SK-N-MC (cell line): ENCODE results near the gene RAB13.

ENCODE experiments used
- EZH2 ChIP-seq: fragments of 200-600 bp; sonication (generic); IDR thresholded peaks from one replicate; pipeline ENCODE4 v1.6.1; 2017; ENCODE audit warnings: antibody characterized with exemption
- POLR2AphosphoS5 ChIP-seq: IDR thresholded peaks from 2 replicates; pipeline ENCODE4 v1.6.1; 2012; ENCODE audit warnings: mild to moderate bottlenecking, low read depth, low read length, borderline replicate concordance

DNA sequence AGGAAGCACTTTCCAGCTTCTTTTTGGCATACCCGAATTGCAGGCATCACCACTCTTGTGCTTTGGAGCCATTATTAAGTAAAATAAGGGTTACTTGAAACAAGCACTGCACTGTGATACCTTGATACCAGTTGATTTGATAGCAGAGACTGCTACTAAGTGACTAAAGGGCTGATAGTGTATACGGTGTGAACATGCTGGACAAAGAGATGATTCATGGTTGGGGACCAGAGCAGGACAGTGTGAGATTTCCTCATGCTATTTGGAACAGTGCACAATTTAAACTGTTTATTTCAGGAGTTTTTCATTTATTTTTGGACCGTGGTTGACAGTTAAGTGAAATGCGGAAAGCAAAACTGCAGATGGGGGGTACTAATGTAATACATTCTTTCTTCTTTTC lies 14.3 kb upstream of the RAB13 start:
- TF ChIP-seq POLR2AphosphoS5, result no peak
- no peak for TF ChIP-seq EZH2
